HEK293 (cell line): Measurements from ENCODE around the gene LIN37.

Experiments
- FEZF1 ChIP-seq: fragments of 450-650 bp; formaldehyde crosslinking; IDR thresholded peaks from 2 replicates; pipeline ENCODE4 v1.5.1; 2016; ENCODE audit warnings: missing biosample characterization, missing genetic modification characterization
- GLIS1 ChIP-seq: fragments of 450-650 bp; formaldehyde crosslinking; IDR thresholded peaks from 2 replicates; pipeline ENCODE4 v1.5.1; 2016; ENCODE audit warnings: missing biosample characterization, missing genetic modification characterization
- GLIS2 ChIP-seq: fragments of 450-650 bp; formaldehyde crosslinking; IDR thresholded peaks from 2 replicates; pipeline ENCODE4 v1.5.1; 2016; ENCODE audit warnings: missing biosample characterization, missing genetic modification characterization
- MZF1 ChIP-seq: fragments of 450-650 bp; formaldehyde crosslinking; IDR thresholded peaks from 2 replicates; pipeline ENCODE4 v1.5.1; 2017; ENCODE audit warnings: missing biosample characterization, missing genetic modification characterization, borderline replicate concordance
- SCRT1 ChIP-seq: fragments of 450-650 bp; formaldehyde crosslinking; IDR thresholded peaks from 2 replicates; pipeline ENCODE4 v1.5.1; 2016; ENCODE audit warnings: missing biosample characterization, missing genetic modification characterization, borderline replicate concordance
- YY2 ChIP-seq: fragments of 450-650 bp; formaldehyde crosslinking; IDR thresholded peaks from 2 replicates; pipeline ENCODE4 v1.5.1; 2016; ENCODE audit warnings: missing biosample characterization, missing genetic modification characterization
- ZIC2 ChIP-seq: fragments of 450-650 bp; formaldehyde crosslinking; IDR thresholded peaks from 2 replicates; pipeline ENCODE4 v1.5.1; 2016; ENCODE audit warnings: missing biosample characterization, missing genetic modification characterization
- ZNF184 ChIP-seq: fragments of 450-650 bp; IDR thresholded peaks from 2 replicates; pipeline ENCODE4 v1.5.1; 2018; ENCODE audit warnings: missing biosample characterization, mild to moderate bottlenecking, missing genetic modification characterization
- ZNF221 ChIP-seq: fragments of 450-650 bp; formaldehyde crosslinking; IDR thresholded peaks from 2 replicates; pipeline ENCODE4 v1.5.1; 2017; ENCODE audit warnings: missing biosample characterization, missing genetic modification characterization, borderline replicate concordance
- ZNF24 ChIP-seq: fragments of 450-650 bp; formaldehyde crosslinking; IDR thresholded peaks from 2 replicates; pipeline ENCODE4 v1.5.1; 2016; ENCODE audit warnings: missing biosample characterization, missing genetic modification characterization
- ZNF266 ChIP-seq: fragments of 450-650 bp; formaldehyde crosslinking; IDR thresholded peaks from 2 replicates; pipeline ENCODE4 v1.5.1; 2016; ENCODE audit warnings: missing biosample characterization, missing genetic modification characterization, low read depth
- ZNF292 ChIP-seq: fragments of 450-650 bp; formaldehyde crosslinking; IDR thresholded peaks from 2 replicates; pipeline ENCODE4 v1.5.1; 2016; ENCODE audit warnings: low read depth, missing biosample characterization, missing genetic modification characterization, borderline replicate concordance
- ZNF311 ChIP-seq: fragments of 450-650 bp; formaldehyde crosslinking; IDR thresholded peaks from 2 replicates; pipeline ENCODE4 v1.5.1; 2017; ENCODE audit warnings: missing biosample characterization, missing genetic modification characterization, borderline replicate concordance
- ZNF350 ChIP-seq: fragments of 450-650 bp; formaldehyde crosslinking; IDR thresholded peaks from 2 replicates; pipeline ENCODE4 v1.5.0; 2017; ENCODE audit warnings: missing biosample characterization, mild to moderate bottlenecking, missing genetic modification characterization
- ZNF530 ChIP-seq: fragments of 450-650 bp; formaldehyde crosslinking; IDR thresholded peaks from 2 replicates; pipeline ENCODE4 v1.5.1; 2016; ENCODE audit warnings: low read depth, missing biosample characterization, missing genetic modification characterization
- ZNF560 ChIP-seq: fragments of 450-650 bp; formaldehyde crosslinking; IDR thresholded peaks from 2 replicates; pipeline ENCODE4 v1.5.1; 2017; ENCODE audit warnings: missing biosample characterization, missing genetic modification characterization, borderline replicate concordance
- ZNF837 ChIP-seq: fragments of 450-650 bp; formaldehyde crosslinking; IDR thresholded peaks from 2 replicates; pipeline ENCODE4 v1.5.1; 2016; ENCODE audit warnings: missing biosample characterization, missing genetic modification characterization
- TF ChIP-seq, protein P1 (sequence below): fragments of 450-650 bp; formaldehyde crosslinking; IDR thresholded peaks from 2 replicates; pipeline ENCODE4 v1.5.1; 2016; ENCODE audit warnings: missing biosample characterization, missing genetic modification characterization
- TF ChIP-seq, protein P2 (sequence below): fragments of 450-650 bp; formaldehyde crosslinking; IDR thresholded peaks from 2 replicates; pipeline ENCODE4 v1.5.1; 2016; ENCODE audit warnings: missing biosample characterization, missing genetic modification characterization, borderline replicate concordance
- TF ChIP-seq, protein P3 (sequence below): fragments of 450-650 bp; formaldehyde crosslinking; IDR thresholded peaks from 2 replicates; pipeline ENCODE4 v1.5.1; 2017; ENCODE audit warnings: missing biosample characterization, missing genetic modification characterization
- TF ChIP-seq, protein P4 (sequence below): fragments of 450-650 bp; formaldehyde crosslinking; IDR thresholded peaks from 2 replicates; pipeline ENCODE4 v1.5.1; 2017; ENCODE audit warnings: missing biosample characterization, mild to moderate bottlenecking, missing genetic modification characterization, moderate library complexity
- TF ChIP-seq, protein P5 (sequence below): fragments of 450-650 bp; formaldehyde crosslinking; IDR thresholded peaks from 2 replicates; pipeline ENCODE4 v1.5.1; 2016; ENCODE audit warnings: missing biosample characterization, missing genetic modification characterization
- TF ChIP-seq, protein P6 (sequence below): fragments of 450-650 bp; formaldehyde crosslinking; IDR thresholded peaks from 2 replicates; pipeline ENCODE4 v1.5.1; 2017; ENCODE audit warnings: missing biosample characterization, missing genetic modification characterization

Gene LIN37

DNA sequence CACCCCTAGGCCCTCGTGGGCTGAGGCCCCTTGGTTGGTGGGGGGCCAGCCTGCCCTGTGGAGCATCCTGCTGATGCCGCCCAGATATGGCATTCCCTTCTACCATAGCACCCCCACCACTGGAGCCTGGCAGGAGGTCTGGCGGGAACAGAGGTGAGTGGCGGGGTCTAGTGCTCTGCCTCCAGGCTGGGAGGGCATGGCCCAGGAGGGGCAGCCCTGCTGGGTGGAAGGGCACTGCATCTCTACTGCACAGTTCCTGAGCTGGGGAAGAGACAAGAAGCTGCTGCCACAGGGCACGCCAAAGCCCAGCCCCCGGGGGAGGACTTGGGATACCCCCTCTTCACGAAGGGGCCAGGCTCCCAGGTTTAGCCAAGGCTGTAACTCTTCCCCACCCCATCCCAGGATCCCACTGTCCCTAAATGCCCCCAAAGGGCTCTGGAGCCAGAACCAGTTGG is 33.0 kb upstream of the LIN37 start (continued):
- 0 out of 2 replicates have a peak, but pooled peaks have one; percentile 43 for TF ChIP-seq GLIS2 (tag by site-specific recombination)
- TF ChIP-seq YY2 = no peak
- TF ChIP-seq ZNF221 (tag by site-specific recombination) = no peak
- TF ChIP-seq, protein P1, sequence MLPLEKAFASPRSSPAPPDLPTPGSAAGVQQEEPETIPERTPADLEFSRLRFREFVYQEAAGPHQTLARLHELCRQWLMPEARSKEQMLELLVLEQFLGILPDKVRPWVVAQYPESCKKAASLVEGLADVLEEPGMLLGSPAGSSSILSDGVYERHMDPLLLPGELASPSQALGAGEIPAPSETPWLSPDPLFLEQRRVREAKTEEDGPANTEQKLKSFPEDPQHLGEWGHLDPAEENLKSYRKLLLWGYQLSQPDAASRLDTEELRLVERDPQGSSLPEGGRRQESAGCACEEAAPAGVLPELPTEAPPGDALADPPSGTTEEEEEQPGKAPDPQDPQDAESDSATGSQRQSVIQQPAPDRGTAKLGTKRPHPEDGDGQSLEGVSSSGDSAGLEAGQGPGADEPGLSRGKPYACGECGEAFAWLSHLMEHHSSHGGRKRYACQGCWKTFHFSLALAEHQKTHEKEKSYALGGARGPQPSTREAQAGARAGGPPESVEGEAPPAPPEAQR (tag by site-specific recombination) = no peak
- TF ChIP-seq, protein P2, sequence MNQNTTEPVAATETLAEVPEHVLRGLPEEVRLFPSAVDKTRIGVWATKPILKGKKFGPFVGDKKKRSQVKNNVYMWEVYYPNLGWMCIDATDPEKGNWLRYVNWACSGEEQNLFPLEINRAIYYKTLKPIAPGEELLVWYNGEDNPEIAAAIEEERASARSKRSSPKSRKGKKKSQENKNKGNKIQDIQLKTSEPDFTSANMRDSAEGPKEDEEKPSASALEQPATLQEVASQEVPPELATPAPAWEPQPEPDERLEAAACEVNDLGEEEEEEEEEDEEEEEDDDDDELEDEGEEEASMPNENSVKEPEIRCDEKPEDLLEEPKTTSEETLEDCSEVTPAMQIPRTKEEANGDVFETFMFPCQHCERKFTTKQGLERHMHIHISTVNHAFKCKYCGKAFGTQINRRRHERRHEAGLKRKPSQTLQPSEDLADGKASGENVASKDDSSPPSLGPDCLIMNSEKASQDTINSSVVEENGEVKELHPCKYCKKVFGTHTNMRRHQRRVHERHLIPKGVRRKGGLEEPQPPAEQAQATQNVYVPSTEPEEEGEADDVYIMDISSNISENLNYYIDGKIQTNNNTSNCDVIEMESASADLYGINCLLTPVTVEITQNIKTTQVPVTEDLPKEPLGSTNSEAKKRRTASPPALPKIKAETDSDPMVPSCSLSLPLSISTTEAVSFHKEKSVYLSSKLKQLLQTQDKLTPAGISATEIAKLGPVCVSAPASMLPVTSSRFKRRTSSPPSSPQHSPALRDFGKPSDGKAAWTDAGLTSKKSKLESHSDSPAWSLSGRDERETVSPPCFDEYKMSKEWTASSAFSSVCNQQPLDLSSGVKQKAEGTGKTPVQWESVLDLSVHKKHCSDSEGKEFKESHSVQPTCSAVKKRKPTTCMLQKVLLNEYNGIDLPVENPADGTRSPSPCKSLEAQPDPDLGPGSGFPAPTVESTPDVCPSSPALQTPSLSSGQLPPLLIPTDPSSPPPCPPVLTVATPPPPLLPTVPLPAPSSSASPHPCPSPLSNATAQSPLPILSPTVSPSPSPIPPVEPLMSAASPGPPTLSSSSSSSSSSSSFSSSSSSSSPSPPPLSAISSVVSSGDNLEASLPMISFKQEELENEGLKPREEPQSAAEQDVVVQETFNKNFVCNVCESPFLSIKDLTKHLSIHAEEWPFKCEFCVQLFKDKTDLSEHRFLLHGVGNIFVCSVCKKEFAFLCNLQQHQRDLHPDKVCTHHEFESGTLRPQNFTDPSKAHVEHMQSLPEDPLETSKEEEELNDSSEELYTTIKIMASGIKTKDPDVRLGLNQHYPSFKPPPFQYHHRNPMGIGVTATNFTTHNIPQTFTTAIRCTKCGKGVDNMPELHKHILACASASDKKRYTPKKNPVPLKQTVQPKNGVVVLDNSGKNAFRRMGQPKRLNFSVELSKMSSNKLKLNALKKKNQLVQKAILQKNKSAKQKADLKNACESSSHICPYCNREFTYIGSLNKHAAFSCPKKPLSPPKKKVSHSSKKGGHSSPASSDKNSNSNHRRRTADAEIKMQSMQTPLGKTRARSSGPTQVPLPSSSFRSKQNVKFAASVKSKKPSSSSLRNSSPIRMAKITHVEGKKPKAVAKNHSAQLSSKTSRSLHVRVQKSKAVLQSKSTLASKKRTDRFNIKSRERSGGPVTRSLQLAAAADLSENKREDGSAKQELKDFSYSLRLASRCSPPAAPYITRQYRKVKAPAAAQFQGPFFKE = no peak
- no peak for TF ChIP-seq SCRT1 (tag by site-specific recombination)
- TF ChIP-seq ZNF350 (tag by site-specific recombination) = no peak
- TF ChIP-seq ZNF292 = no peak
- TF ChIP-seq, protein P3, sequence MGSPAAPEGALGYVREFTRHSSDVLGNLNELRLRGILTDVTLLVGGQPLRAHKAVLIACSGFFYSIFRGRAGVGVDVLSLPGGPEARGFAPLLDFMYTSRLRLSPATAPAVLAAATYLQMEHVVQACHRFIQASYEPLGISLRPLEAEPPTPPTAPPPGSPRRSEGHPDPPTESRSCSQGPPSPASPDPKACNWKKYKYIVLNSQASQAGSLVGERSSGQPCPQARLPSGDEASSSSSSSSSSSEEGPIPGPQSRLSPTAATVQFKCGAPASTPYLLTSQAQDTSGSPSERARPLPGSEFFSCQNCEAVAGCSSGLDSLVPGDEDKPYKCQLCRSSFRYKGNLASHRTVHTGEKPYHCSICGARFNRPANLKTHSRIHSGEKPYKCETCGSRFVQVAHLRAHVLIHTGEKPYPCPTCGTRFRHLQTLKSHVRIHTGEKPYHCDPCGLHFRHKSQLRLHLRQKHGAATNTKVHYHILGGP (tag by site-specific recombination) = no peak
- no peak for TF ChIP-seq ZNF266 (tag by site-specific recombination)
- TF ChIP-seq ZNF837 (tag by site-specific recombination) = no peak
- no peak for TF ChIP-seq ZNF530 (tag by site-specific recombination)
- peak; percentile 98 for TF ChIP-seq ZIC2 (tag by site-specific recombination)
- no peak for TF ChIP-seq FEZF1 (tag by site-specific recombination)
- TF ChIP-seq, protein P4, sequence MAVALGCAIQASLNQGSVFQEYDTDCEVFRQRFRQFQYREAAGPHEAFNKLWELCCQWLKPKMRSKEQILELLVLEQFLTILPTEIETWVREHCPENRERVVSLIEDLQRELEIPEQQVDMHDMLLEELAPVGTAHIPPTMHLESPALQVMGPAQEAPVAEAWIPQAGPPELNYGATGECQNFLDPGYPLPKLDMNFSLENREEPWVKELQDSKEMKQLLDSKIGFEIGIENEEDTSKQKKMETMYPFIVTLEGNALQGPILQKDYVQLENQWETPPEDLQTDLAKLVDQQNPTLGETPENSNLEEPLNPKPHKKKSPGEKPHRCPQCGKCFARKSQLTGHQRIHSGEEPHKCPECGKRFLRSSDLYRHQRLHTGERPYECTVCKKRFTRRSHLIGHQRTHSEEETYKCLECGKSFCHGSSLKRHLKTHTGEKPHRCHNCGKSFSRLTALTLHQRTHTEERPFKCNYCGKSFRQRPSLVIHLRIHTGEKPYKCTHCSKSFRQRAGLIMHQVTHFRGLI (tag by site-specific recombination) = no peak
- TF ChIP-seq, protein P5, sequence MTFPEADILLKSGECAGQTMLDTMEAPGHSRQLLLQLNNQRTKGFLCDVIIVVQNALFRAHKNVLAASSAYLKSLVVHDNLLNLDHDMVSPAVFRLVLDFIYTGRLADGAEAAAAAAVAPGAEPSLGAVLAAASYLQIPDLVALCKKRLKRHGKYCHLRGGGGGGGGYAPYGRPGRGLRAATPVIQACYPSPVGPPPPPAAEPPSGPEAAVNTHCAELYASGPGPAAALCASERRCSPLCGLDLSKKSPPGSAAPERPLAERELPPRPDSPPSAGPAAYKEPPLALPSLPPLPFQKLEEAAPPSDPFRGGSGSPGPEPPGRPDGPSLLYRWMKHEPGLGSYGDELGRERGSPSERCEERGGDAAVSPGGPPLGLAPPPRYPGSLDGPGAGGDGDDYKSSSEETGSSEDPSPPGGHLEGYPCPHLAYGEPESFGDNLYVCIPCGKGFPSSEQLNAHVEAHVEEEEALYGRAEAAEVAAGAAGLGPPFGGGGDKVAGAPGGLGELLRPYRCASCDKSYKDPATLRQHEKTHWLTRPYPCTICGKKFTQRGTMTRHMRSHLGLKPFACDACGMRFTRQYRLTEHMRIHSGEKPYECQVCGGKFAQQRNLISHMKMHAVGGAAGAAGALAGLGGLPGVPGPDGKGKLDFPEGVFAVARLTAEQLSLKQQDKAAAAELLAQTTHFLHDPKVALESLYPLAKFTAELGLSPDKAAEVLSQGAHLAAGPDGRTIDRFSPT (tag by site-specific recombination) = 0 out of 2 replicates have a peak, but pooled peaks have one; percentile 24
- TF ChIP-seq, protein P6, sequence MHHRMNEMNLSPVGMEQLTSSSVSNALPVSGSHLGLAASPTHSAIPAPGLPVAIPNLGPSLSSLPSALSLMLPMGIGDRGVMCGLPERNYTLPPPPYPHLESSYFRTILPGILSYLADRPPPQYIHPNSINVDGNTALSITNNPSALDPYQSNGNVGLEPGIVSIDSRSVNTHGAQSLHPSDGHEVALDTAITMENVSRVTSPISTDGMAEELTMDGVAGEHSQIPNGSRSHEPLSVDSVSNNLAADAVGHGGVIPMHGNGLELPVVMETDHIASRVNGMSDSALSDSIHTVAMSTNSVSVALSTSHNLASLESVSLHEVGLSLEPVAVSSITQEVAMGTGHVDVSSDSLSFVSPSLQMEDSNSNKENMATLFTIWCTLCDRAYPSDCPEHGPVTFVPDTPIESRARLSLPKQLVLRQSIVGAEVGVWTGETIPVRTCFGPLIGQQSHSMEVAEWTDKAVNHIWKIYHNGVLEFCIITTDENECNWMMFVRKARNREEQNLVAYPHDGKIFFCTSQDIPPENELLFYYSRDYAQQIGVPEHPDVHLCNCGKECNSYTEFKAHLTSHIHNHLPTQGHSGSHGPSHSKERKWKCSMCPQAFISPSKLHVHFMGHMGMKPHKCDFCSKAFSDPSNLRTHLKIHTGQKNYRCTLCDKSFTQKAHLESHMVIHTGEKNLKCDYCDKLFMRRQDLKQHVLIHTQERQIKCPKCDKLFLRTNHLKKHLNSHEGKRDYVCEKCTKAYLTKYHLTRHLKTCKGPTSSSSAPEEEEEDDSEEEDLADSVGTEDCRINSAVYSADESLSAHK (tag by site-specific recombination) = no peak
- no peak for TF ChIP-seq ZNF311
- no peak for TF ChIP-seq ZNF560
- TF ChIP-seq ZNF24 (tag by site-specific recombination) = no peak
- TF ChIP-seq GLIS1 = 0 out of 2 replicates have a peak, but pooled peaks have one; percentile 11
- TF ChIP-seq MZF1 (tag by site-specific recombination) = no peak
- TF ChIP-seq ZNF184 = no peak
